A549 treated with CpdA at 1 μM for 4 hours (cell line): Measurements from ENCODE around the gene DNTT. TPM values are rescaled to one million over a fixed set of nuclear protein-coding genes. Genes with fewer than 3 reads are reported as not detected.

ENCODE experiments used
- total RNA-seq: library from RNA; stranded (reverse); fragments of 200-300 nt; extraction: Qiagen RNA extraction; gene quantifications from 5 replicates; pipeline ENCODE4 v1.2.3, GENCODE V29; 2022; ENCODE audit warnings: low read depth

Gene DNTT
- total RNA-seq: not detected in 5 replicates

GRCh38 chr10:96304230-96304629 is at the start of gene DNTT:
Gene DNTT (plus strand): TSS chr10:96304434. CDS start chr10:96304498, 64 bp downstream.

GRCh38 chr10:96271016-96271815 is 33.0 kb upstream of the DNTT start, which contains the start of gene BLNK:
Gene BLNK (minus strand): TSS chr10:96271569. CDS start chr10:96271398, 171 bp downstream.

DNA sequence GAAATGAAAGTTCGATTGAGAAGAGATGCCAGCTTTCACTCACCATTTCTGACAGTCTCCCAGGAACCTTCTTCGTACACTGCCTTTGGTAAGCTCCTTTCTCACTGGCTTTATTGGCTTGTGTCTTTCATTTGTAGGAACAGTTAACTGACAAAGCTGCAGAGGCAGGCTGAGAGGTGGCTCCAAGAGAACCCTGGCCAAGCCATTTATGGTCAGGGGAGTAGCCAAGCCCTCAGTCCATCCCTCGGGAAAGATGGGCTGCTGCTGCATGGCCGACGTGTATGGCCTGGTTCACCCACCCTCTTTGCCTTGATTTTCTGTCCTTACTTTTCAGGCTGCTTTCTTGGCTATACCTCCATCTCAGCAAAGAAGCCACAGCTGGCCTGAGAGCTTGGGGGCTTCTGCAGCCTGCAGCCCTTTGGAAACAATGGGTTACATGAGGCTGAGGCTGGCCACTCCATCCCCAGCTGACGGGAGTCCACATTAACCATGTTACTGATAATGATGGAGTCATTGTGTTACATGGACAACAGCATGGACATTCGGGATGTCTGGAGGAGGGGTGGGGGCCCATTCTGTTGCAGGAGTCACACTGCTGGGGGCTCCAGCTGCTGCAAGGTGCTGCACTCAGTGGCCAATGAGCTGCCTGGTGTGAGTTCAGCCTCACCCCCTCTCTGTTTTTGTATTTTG is 54.8 kb downstream of the DNTT start, which contains the start of gene OPALIN:
OPALIN (minus strand) TSS at position 152 of the 690 bp plus-strand sequence; CDS start at position 46, 106 bp downstream.

Other genes with a start within 250 kb of the DNTT start
- 6.4 to 7.5 TPM (median 7.0 TPM) in 5 replicates for gene ZNF518A, start 174.1 kb upstream of the DNTT start, total RNA-seq
- not detected in 5 replicates for gene BLNK, start 32.9 kb upstream of the DNTT start, total RNA-seq
- gene OPALIN, start 54.6 kb downstream of the DNTT start, total RNA-seq: not detected in 5 replicates
- gene TLL2, start 209.5 kb downstream of the DNTT start, total RNA-seq: 0.07 to 0.19 TPM (median 0.12 TPM) in 5 replicates